Umbilical cord (tissue), 2 donors: ENCODE data around the gene LIPE. TPM values are rescaled to one million over a fixed set of nuclear protein-coding genes. Genes with fewer than 3 reads are reported as not detected.

Source experiments
- DNase-seq: peaks from one replicate; pipeline ENCODE4 v3.0.0-alpha.2; 2015; ENCODE audit warnings: low spot score
- total RNA-seq: library from RNA; depleted of rRNA; stranded (reverse); fragments of >200 nt; gene quantifications from one replicate; pipeline ENCODE4 v1.2.3, GENCODE V29; 2014; ENCODE audit warnings: low replicate concordance; ENCODE audit not compliant: insufficient read depth

LIPE gene
- total RNA-seq, 1 donor from 2014 or later: 6.5 TPM

DNA sequence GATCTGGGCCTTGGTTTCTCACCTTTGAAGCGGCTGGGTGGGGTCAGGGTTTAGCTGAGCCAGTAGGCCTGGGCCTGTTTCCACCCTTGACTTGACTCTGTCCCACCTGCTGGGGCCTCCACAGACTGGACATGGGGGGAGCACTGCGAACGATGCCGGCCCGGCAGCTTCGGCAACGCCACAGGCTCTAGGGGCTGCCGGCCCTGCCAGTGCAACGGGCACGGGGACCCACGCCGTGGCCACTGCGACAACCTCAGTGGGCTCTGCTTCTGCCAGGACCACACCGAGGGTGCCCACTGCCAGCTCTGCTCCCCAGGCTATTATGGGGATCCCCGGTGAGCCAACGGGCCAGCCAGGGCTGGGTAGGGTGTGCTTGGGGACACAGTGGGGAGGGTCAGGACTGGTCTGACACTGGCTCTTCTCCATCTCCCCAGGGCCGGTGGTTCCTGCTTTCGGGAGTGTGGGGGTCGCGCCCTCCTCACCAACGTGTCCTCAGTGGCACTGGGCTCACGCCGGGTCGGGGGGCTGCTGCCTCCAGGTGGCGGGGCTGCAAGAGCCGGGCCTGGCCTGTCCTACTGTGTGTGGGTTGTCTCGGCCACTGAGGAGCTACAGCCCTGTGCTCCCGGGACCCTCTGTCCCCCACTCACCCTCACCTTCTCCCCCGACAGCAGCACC lies 73.7 kb downstream of the LIPE start:
- no peak for DNase-seq

DNA sequence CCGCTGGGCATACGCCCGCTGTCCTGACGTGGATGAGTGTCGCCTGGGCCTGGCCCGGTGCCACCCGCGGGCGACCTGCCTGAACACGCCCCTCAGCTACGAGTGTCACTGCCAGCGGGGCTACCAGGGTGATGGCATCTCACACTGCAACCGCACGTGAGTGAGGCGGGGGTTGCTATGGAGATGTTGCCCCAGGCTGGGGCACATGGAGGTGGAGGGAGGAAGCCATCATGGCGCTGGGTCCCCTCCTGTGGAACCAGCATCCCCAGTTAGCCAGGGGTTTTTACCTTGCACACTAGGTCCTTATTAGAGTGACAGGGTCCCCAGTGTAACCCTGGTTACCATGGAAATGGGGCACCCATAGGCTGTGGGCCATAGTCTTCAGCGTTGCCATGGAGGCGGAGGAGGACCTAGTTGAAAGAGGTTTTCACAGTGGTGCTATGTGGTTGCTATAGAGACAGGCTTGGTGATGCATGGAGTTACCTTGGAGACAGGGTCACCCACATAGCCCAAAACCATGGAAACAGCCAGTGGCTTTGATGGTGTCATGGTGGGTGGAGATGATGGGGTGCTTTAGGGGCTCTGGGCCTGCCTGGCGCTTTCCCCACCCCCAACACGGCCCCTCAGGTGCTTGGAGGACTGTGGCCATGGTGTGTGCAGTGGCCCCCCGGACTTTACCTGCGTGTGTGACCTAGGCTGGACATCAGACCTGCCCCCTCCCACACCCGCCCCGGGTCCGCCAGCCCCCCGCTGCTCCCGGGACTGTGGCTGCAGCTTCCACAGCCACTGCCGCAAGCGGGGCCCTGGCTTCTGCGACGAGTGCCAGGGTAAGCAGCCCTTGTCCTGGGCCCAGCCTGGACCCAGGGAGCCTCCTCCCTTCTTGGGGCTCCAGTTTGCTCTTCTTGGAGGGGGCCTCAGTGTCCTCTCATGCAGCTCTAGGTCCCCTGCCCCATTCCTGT lies 74.6 kb downstream of the LIPE start:
- DNase-seq: no peak

Other genes with a start within 250 kb of the LIPE start
- 26.5 TPM for gene DEDD2, start 209.7 kb downstream of the LIPE start, total RNA-seq
- 7.5 TPM for gene ZNF526, start 207.1 kb downstream of the LIPE start, total RNA-seq
- gene GSK3A, start 184.8 kb downstream of the LIPE start, total RNA-seq: 7.2 TPM
- gene ERF, start 172.3 kb downstream of the LIPE start, total RNA-seq: 33.2 TPM
- 10.4 TPM for gene CIC, start 158.1 kb downstream of the LIPE start, total RNA-seq
- gene PRR19, start 125.3 kb downstream of the LIPE start, total RNA-seq: not detected
- 3.4 TPM for gene PAFAH1B3, start 124.8 kb downstream of the LIPE start, total RNA-seq
- gene TMEM145, start 114.1 kb downstream of the LIPE start, total RNA-seq: not detected
- 19.5 TPM for gene MEGF8, start 101.8 kb downstream of the LIPE start, total RNA-seq
- not detected for gene CNFN, start 37.1 kb downstream of the LIPE start, total RNA-seq
- not detected for gene CXCL17, start 15.6 kb upstream of the LIPE start, total RNA-seq
- 3.4 TPM for gene CEACAM1, start 101.1 kb upstream of the LIPE start, total RNA-seq
- 0.96 TPM for gene CEACAM8, start 167.5 kb upstream of the LIPE start, total RNA-seq